Tibial nerve (tissue), 3 donors: ENCODE data around the gene FCSK.

Experiments
- POLR2A ChIP-seq, 2 donors: fragments of 450-650 bp; IDR thresholded peaks; one replicate each; pipeline ENCODE4 v1.6.1; 2017; ENCODE audit warnings: antibody characterized with exemption in 2 of 2, mild to moderate bottlenecking in 2 of 2, moderate library complexity in 2 of 2
- TF ChIP-seq, protein P1 (sequence below), 5 experiments: fragments of 200-600 bp in 3 of 5; fragments of 450-650 bp in 2 of 5; sonication (generic) in 3 of 5; IDR thresholded peaks; one replicate each; pipeline ENCODE4 v1.5.1; 2016 to 2019; ENCODE audit warnings: antibody characterized with exemption in 5 of 5, mild to moderate bottlenecking in 3 of 5, moderate library complexity in 2 of 5

DNA sequence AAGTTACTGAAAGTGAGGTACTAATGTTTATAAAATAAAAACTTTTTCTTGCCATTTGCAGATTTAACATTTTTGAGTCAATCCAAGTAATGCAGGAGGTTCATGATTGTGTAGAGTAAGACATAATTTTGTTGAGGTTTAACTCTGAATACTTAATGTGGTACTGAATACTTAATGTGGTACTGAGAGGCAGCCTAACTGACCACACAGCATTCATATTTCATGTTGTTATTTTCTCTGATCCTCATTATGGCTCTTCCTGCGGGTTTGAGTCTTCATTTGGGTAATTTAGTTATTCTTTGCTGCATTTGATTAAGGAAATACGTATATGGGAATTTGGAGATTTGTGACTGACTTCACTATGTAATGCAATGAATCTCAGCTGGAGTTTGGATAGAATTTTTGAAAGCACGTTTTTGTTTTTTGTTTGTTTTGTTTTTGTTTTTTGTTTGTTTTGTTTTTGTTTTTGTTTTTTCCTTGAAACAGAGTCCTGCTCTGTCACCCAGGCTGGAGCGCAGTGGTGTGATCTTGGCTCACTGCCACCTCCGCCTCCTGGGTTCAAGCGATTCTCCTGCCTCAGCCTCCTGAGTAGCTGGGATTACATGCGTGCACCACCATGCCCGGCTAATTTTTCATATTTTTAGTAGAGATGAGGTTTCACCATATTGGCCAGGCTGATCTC lies 73.1 kb downstream of the FCSK start:
- TF ChIP-seq POLR2A (IDR thresholded peaks at IDR 0.05), result no peak
- TF ChIP-seq, protein P1, sequence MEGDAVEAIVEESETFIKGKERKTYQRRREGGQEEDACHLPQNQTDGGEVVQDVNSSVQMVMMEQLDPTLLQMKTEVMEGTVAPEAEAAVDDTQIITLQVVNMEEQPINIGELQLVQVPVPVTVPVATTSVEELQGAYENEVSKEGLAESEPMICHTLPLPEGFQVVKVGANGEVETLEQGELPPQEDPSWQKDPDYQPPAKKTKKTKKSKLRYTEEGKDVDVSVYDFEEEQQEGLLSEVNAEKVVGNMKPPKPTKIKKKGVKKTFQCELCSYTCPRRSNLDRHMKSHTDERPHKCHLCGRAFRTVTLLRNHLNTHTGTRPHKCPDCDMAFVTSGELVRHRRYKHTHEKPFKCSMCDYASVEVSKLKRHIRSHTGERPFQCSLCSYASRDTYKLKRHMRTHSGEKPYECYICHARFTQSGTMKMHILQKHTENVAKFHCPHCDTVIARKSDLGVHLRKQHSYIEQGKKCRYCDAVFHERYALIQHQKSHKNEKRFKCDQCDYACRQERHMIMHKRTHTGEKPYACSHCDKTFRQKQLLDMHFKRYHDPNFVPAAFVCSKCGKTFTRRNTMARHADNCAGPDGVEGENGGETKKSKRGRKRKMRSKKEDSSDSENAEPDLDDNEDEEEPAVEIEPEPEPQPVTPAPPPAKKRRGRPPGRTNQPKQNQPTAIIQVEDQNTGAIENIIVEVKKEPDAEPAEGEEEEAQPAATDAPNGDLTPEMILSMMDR (IDR thresholded peaks at IDR 0.05), result no peak
